Spleen (tissue), 7 donors: ENCODE measurements around the gene GMDS.

Source experiments
- CTCF ChIP-seq, 11 experiments: fragments of 200-600 bp in 7 of 11; fragments of 450-650 bp in 4 of 11; sonication (generic) in 4 of 11; IDR thresholded peaks in 8 of 11; conservative IDR thresholded peaks in 3 of 11; 1 replicate in 7 of 11; 2 replicates in 4 of 11; pipeline versions ENCODE4 v1.4.0 to v1.8.0; 2016 to 2021; ENCODE audit warnings: antibody characterized with exemption in 11 of 11, inconsistent platforms in 4 of 11, mild to moderate bottlenecking in 1 of 11
- POLR2A ChIP-seq, 3 donors: fragments of 450-650 bp; IDR thresholded peaks; one replicate each; pipeline ENCODE4 v1.5.1; 2017; ENCODE audit warnings: antibody characterized with exemption in 3 of 3, mild to moderate bottlenecking in 1 of 3
- donor health status: DM: no; HTN: no; CAD: no; lungs with moderate emphysema.
- donor health status: DM: no; HTN: no; CAD: no.
- donor health status: DM: no; HTN: no; CAD: no.

DNA sequence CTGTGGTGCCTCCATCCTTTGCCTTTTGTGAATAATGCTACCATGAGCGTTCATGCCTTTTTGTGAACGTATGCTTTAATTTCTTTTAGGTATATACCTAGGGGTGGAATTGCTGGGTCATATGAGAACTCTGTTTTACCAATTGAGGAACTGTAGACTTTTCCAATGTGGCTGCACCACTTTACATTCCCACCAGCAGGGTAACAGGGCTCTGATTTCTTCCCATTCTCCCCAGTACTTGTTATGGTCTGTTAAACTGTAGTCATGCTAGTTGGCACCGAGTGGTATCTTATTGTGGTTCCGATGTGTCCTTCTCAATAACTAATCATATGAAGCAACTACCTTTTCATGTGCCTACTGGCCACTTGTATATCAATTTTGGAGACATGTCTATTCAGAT is 312.1 kb downstream of the GMDS start:
- TF ChIP-seq CTCF (IDR thresholded peaks at IDR 0.05 in 8 of 11, conservative IDR thresholded peaks at IDR 0.05 in 3 of 11) (no peak), POLR2A (IDR thresholded peaks at IDR 0.05) (no peak)
